ENCODE measurements around the gene FCGBP. TPM values are rescaled to one million over a fixed set of nuclear protein-coding genes. Genes with fewer than 3 reads are reported as not detected.

Gene FCGBP
- total RNA-seq, 1 experiment from 2014 or later: 5.7 TPM

DNA sequence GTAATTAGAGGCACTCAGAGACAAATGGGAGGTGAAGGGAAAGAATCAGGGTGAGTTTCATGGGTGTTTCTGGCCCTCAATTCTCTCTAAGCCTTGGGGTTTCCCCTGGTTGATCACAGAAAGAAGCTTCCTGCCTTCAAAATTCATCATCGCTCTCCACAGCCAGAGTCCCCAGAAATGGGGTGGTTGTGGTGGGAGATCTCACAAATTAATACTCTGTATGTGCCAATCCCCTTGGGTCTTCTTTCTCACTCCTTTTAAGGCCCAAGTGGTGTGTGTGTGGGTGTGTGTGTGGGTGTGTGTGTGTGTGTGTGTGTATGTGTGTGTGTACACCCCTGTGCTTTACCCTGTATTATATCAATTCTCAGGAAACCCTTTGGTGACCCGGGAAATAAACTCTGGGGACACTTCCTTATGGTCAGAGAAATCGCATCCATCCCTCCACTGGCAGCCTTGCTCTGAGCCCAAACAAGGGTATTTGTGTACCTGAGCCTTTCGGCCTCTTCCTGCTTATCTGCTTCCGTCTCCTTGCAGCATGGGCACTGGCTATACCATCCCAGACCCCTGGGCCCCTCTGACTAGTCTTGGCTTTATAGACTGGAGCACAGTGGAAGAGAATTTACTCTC lies 2.8 kb upstream of the FCGBP start:
- no peaks in the 10 kb centered on the region for H3K9me2 ChIP-seq (ENCODE audit: insufficient read depth)
- no peak overlapping the region for H3K9ac ChIP-seq (ENCODE audit: low read length)
- H3K4me1 ChIP-seq (ENCODE audit: control insufficient read depth in 1 of 2, insufficient read depth in 2 of 2, low read length in 2 of 2): peaks cover 0 to 6% of the 10 kb centered on the region in 2 experiments; a peak in 1 of 4 replicates
- no peaks in the 10 kb centered on the region for H3K36me3 ChIP-seq (ENCODE audit: control insufficient read depth in 1 of 2, insufficient read depth in 2 of 2, low read length in 2 of 2)
- no peak overlapping the region for H3K4me3 ChIP-seq (replicated peaks in 1 of 2; ENCODE audit: low read depth in 1 of 2, low read length in 2 of 2)
- TF ChIP-seq TCF7L2 (IDR thresholded peaks at IDR 0.05; ENCODE audit: borderline replicate concordance, extremely low read depth, insufficient read depth, insufficient read length) (no peak), JUND (IDR thresholded peaks at IDR 0.05) (no peak), REST (IDR thresholded peaks at IDR 0.05; ENCODE audit: low read depth) (no peak), ZBTB33 (IDR thresholded peaks at IDR 0.05; ENCODE audit: extremely low read depth, insufficient replicate concordance, low read length) (no peak), ZNF274 (IDR thresholded peaks at IDR 0.05; ENCODE audit: low read depth, low read length) (no peak), EZH2 (IDR thresholded peaks at IDR 0.05) (no peak), POLR2A (IDR thresholded peaks at IDR 0.05; ENCODE audit: borderline replicate concordance, extremely low read depth, insufficient read depth, insufficient read length) (no peak), YY1 (IDR thresholded peaks at IDR 0.05; ENCODE audit: extremely low read depth, insufficient replicate concordance, low read depth, low read length) (no peak), FOSL1 (IDR thresholded peaks at IDR 0.05; ENCODE audit: low read depth) (no peak), SRF (IDR thresholded peaks at IDR 0.05; ENCODE audit: low read depth) (no peak), EGR1 (IDR thresholded peaks at IDR 0.05; ENCODE audit: low read depth) (no peak), CBX3 (IDR thresholded peaks at IDR 0.05; ENCODE audit: low read depth) (no peak), EZH2phosphoT487 (IDR thresholded peaks at IDR 0.05; ENCODE audit: borderline replicate concordance) (no peak)
- TF ChIP-seq, protein P1, sequence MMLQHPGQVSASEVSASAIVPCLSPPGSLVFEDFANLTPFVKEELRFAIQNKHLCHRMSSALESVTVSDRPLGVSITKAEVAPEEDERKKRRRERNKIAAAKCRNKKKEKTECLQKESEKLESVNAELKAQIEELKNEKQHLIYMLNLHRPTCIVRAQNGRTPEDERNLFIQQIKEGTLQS (IDR thresholded peaks at IDR 0.05): no peak
- ChIA-PET RAD21 (ENCODE audit: low non-redundant PET in 1 of 2, low total read pairs in 2 of 2, uncharacterized antibody in 2 of 2, unreplicated experiment in 2 of 2) (no interaction called here), POLR2A (no interaction called here), CTCF (no interaction called here)
- no peaks in the 10 kb centered on the region for H3K27me3 ChIP-seq (ENCODE audit: insufficient read depth, low read length)
- H3K79me2 ChIP-seq (ENCODE audit: insufficient read depth, low read length): no peaks in the 10 kb centered on the region
- ATAC-seq (no peak), DNase-seq (ENCODE audit: low read depth, low spot score) (no peak)
- BruUV-seq (replicated peaks): no TSS peak
- no peaks in the 10 kb centered on the region for H4K20me1 ChIP-seq (ENCODE audit: insufficient read depth)
- H3K9me3 ChIP-seq (ENCODE audit: control insufficient read depth in 1 of 2, insufficient read depth in 1 of 2, low read depth in 1 of 2, low read length in 2 of 2): no peaks in the 10 kb centered on the region
- no peak overlapping the region for H3K4me2 ChIP-seq (ENCODE audit: low read length)
- intact Hi-C loops (cut with micrococcal nuclease): no loop called here
- no peak overlapping the region for H2AFZ ChIP-seq (ENCODE audit: low read depth, low read length, poor library complexity, severe bottlenecking)
- no peak overlapping the region for H3K27ac ChIP-seq (ENCODE audit: low read depth, low read length)

Measured in HCT116 (cell line).